ENCODE data around the gene GRID1. TPM values are rescaled to one million over a fixed set of nuclear protein-coding genes. Genes with fewer than 3 reads are reported as not detected.

GRID1 gene
- total and polyA plus RNA-seq, 9 of the 15 experiments (the other 6 are each of a cell fraction or from before 2014, with no cell fraction given): 0.01 to 7.2 (median 1.2) TPM

DNA sequence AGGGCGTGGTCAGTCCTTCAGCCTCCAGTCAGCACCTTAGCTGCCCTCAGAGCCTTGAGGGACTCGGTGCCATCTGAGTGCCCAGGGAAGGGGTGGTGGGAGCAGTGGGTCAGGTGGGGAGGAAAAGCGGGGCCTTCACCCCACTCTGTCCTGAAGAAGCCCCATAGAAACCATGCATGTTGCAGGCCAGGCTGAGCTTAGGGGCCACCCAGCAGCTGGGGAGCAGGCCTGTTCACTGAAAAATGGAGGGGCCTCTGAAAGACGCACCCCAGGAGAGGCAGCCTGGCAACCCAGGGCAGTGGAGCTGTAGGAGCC is 144.3 kb downstream of the GRID1 start:
- intact Hi-C loops (cut with micrococcal nuclease): no loop called here
- Histone ChIP-seq H3K4me3 (no peak overlapping the region), H3K36me3 (ENCODE audit: control insufficient read depth, insufficient read depth, low read length) (no peaks in the 10 kb centered on the region), H3K9me1 (ENCODE audit: control insufficient read depth, insufficient read depth, low read length) (no peaks in the 10 kb centered on the region), H3K9ac (ENCODE audit: insufficient read depth in 1 of 2, low read depth in 2 of 2, low read length in 2 of 2) (no peak overlapping the region), H3K27me3 (ENCODE audit: control insufficient read depth in 2 of 2, insufficient read depth in 2 of 2, low read length in 2 of 2) (no peaks in the 10 kb centered on the region), H2AFZ (ENCODE audit: low read depth, low read length) (no peak overlapping the region), H4K20me1 (replicated peaks; ENCODE audit: control insufficient read depth, insufficient read depth, low read length) (no peaks in the 10 kb centered on the region), H3K4me2 (ENCODE audit: insufficient read depth, low read length) (no peak overlapping the region), H3K9me3 (replicated peaks; ENCODE audit: control insufficient read depth, insufficient read depth, low read depth, low read length) (no peaks in the 10 kb centered on the region), H3K4me1 (replicated peaks in 1 of 2; ENCODE audit: control insufficient read depth in 2 of 2, insufficient read depth in 2 of 2, low read length in 2 of 2) (no peaks in the 10 kb centered on the region), H3K79me2 (ENCODE audit: control insufficient read depth, insufficient read depth, low read length) (no peaks in the 10 kb centered on the region), H3K27ac (ENCODE audit: extremely low read depth, low read depth, low read length) (no peak overlapping the region)
- no peak for ATAC-seq
- TF ChIP-seq RB1 (IDR thresholded peaks at IDR 0.05; ENCODE audit: low read depth): no peak
- TF ChIP-seq ARID3B (CRISPR knock-in tag; IDR thresholded peaks at IDR 0.05; ENCODE audit: borderline replicate concordance): no peak
- TF ChIP-seq ZNF668 (CRISPR knock-in tag; IDR thresholded peaks at IDR 0.05): no peak
- no peak for DNase-seq (ENCODE audit: extremely low read depth in 1 of 4, low spot score in 3 of 4)
- CTCF ChIA-PET (ENCODE audit: low intra/inter-chr PET ratio): no interaction called here
- POLR2A ChIA-PET: no interaction called here
- in situ Hi-C loops (cut with MboI): no loop called here
- FAIRE-seq: no peak
- 0% methylated on average over 3 of the region's 4 CpGs for WGBS (ENCODE audit: insufficient coverage, low coverage, missing lambda C conversion rate)
- no TSS peak for BruUV-seq (replicated peaks)
